ENCODE measurements around the gene FAM222A. TPM values are rescaled to one million over a fixed set of nuclear protein-coding genes. Genes with fewer than 3 reads are reported as not detected.

FAM222A gene
- total RNA-seq, 1 donor from 2014 or later: 2.4 TPM

DNA sequence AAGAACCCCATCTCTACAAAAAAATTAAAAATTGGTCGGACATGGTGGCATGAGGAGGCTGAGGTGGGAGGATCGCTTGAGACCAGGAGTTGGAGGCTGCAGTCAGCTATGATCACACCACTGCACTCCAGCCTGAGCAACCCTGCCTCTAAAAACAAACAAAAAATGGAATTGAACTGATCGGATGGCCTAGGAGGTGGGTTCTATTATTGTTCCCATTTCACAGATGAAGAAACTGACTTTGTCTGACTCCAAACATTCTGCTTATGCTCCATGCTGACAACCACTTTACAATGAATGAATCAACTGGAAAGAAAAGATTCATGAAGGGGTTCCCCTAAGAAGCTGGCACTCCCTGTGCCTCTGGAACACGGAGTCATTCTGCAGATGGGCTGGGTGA is 72.2 kb downstream of the FAM222A start:
- intact Hi-C loops (cut with DNase I): no loop called here
- ATAC-seq (no peak), DNase-seq (no peak)
- TF ChIP-seq, protein P1, sequence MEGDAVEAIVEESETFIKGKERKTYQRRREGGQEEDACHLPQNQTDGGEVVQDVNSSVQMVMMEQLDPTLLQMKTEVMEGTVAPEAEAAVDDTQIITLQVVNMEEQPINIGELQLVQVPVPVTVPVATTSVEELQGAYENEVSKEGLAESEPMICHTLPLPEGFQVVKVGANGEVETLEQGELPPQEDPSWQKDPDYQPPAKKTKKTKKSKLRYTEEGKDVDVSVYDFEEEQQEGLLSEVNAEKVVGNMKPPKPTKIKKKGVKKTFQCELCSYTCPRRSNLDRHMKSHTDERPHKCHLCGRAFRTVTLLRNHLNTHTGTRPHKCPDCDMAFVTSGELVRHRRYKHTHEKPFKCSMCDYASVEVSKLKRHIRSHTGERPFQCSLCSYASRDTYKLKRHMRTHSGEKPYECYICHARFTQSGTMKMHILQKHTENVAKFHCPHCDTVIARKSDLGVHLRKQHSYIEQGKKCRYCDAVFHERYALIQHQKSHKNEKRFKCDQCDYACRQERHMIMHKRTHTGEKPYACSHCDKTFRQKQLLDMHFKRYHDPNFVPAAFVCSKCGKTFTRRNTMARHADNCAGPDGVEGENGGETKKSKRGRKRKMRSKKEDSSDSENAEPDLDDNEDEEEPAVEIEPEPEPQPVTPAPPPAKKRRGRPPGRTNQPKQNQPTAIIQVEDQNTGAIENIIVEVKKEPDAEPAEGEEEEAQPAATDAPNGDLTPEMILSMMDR (IDR thresholded peaks at IDR 0.05): no peak
- H3K36me3 ChIP-seq: no peaks in the 10 kb centered on the region
- H3K4me1 ChIP-seq: no peaks in the 10 kb centered on the region
- H3K4me3 ChIP-seq: no peak overlapping the region
- peaks cover 4% of the 10 kb centered on the region for H3K27me3 ChIP-seq (ENCODE audit: low read depth)
- no peak overlapping the region for H3K27ac ChIP-seq
- H3K9me3 ChIP-seq: no peaks in the 10 kb centered on the region

DNA sequence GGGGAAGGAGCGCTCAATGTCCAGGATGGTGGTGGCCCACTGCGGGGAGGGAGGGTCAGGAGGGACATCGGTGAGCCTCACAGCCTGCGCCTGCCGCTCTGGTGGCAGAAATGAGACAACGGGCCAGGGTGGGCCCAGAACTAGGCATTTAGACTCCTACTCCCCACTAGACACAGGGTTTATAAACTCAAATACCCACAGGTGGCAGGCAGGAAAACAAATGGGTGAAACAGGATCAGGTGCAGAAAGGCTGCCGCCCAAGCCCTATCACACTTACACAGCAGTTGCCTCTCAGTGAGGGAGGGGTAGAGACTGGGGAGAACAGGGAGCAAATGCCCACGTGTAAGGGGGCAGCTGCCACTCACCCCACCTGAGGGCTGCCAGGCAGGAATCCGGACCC is 73.2 kb downstream of the FAM222A start:
- Histone ChIP-seq H3K4me3 (no peak overlapping the region), H3K27ac (no peak overlapping the region), H3K36me3 (no peaks in the 10 kb centered on the region), H3K27me3 (ENCODE audit: low read depth) (peaks cover 4% of the 10 kb centered on the region), H3K4me1 (no peaks in the 10 kb centered on the region), H3K9me3 (no peaks in the 10 kb centered on the region)
- intact Hi-C loops (cut with DNase I): no loop called here
- no peak for DNase-seq
- TF ChIP-seq, protein P1 (IDR thresholded peaks at IDR 0.05): no peak
- no peak for ATAC-seq

- Histone ChIP-seq H3K4me3 (no peak overlapping the region), H3K27me3 (ENCODE audit: low read depth) (no peaks in the 10 kb centered on the region), H3K4me1 (no peaks in the 10 kb centered on the region), H3K36me3 (no peaks in the 10 kb centered on the region), H3K27ac (no peak overlapping the region), H3K9me3 (no peaks in the 10 kb centered on the region)
- TF ChIP-seq, protein P1 (IDR thresholded peaks at IDR 0.05): no peak
- no peak for DNase-seq
- intact Hi-C loops (cut with DNase I): no loop called here
- ATAC-seq: no peak
These were observed 76.0 kb downstream of the FAM222A start for GRCh38 chr12:109789526-109790048.

- intact Hi-C loops (cut with DNase I): no loop called here
- DNase-seq (no peak), ATAC-seq (no peak)
- H3K27ac ChIP-seq: no peak overlapping the region
- no peaks in the 10 kb centered on the region for H3K4me1 ChIP-seq
- no peaks in the 10 kb centered on the region for H3K36me3 ChIP-seq
- H3K27me3 ChIP-seq (ENCODE audit: low read depth): no peaks in the 10 kb centered on the region
- no peak overlapping the region for H3K4me3 ChIP-seq
- no peaks in the 10 kb centered on the region for H3K9me3 ChIP-seq
- TF ChIP-seq, protein P1 (IDR thresholded peaks at IDR 0.05): no peak
These were observed 79.4 kb downstream of the FAM222A start for GRCh38 chr12:109792992-109793391.

GRCh38 chr12:109793411-109793810 is 79.8 kb downstream of the FAM222A start:
- TF ChIP-seq, protein P1 (IDR thresholded peaks at IDR 0.05): no peak
- ATAC-seq (no peak), DNase-seq (peak; percentile 11)
- Histone ChIP-seq H3K27me3 (ENCODE audit: low read depth) (no peaks in the 10 kb centered on the region), H3K36me3 (no peaks in the 10 kb centered on the region), H3K9me3 (no peaks in the 10 kb centered on the region), H3K27ac (no peak overlapping the region), H3K4me1 (no peaks in the 10 kb centered on the region), H3K4me3 (no peak overlapping the region)
- intact Hi-C loops (cut with DNase I): no loop called here
